WI38 (cell line): ENCODE measurements around the gene NCAPD2.

ENCODE experiments used
- H3K4me3 ChIP-seq: 2 replicates; pipeline ENCODE4 v1.5.1; 2011; ENCODE audit warnings: low read depth, mild to moderate bottlenecking, control low read depth, low read length
- CTCF ChIP-seq: IDR thresholded peaks from 2 replicates; pipeline ENCODE4 v1.5.1; 2012; ENCODE audit warnings: low read depth, mild to moderate bottlenecking, control low read depth, low read length

Gene NCAPD2

GRCh38 chr12:6534945-6535696 lies 41.2 kb downstream of the NCAPD2 start:
- H3K4me3 ChIP-seq, result peak overlapping the region; percentile 99
- TF ChIP-seq CTCF, result no peak

- TF ChIP-seq CTCF, result no peak
- peak overlapping the region; percentile 99 for H3K4me3 ChIP-seq
Measured at GRCh38 chr12:6535697-6535946, 41.7 kb downstream of the NCAPD2 start.

- H3K4me3 ChIP-seq, result peak overlapping the region; percentile 99
- no peak for TF ChIP-seq CTCF
Measured at GRCh38 chr12:6535960-6536847, 42.3 kb downstream of the NCAPD2 start.

GRCh38 chr12:6536894-6537579 lies 43.1 kb downstream of the NCAPD2 start:
- peak overlapping the region; percentile 99 for H3K4me3 ChIP-seq
- TF ChIP-seq CTCF, result no peak

GRCh38 chr12:6537580-6538419 lies 43.9 kb downstream of the NCAPD2 start:
- peak; percentile 70 for TF ChIP-seq CTCF
- H3K4me3 ChIP-seq, result peak overlapping the region; percentile 99

- TF ChIP-seq CTCF, result no peak
- H3K4me3 ChIP-seq, result no peak overlapping the region
Measured at GRCh38 chr12:6538420-6539313, 44.8 kb downstream of the NCAPD2 start.
